Uterus (tissue), 2 donors: ENCODE measurements around the gene TRIM66.

ENCODE experiments used
- POLR2A ChIP-seq, 2 donors: fragments of 450-650 bp; IDR thresholded peaks; one replicate each; pipeline ENCODE4 v1.6.1; 2016; ENCODE audit warnings: antibody characterized with exemption in 2 of 2, mild to moderate bottlenecking in 1 of 2, moderate library complexity in 1 of 2
- TF ChIP-seq, protein P1 (sequence below), 4 experiments: fragments of 200-600 bp in 2 of 4; fragments of 450-650 bp in 2 of 4; sonication (generic) in 2 of 4; IDR thresholded peaks; one replicate each; pipeline ENCODE4 v1.5.1; 2016 to 2019; ENCODE audit warnings: antibody characterized with exemption in 4 of 4, mild to moderate bottlenecking in 2 of 4, moderate library complexity in 1 of 4

DNA sequence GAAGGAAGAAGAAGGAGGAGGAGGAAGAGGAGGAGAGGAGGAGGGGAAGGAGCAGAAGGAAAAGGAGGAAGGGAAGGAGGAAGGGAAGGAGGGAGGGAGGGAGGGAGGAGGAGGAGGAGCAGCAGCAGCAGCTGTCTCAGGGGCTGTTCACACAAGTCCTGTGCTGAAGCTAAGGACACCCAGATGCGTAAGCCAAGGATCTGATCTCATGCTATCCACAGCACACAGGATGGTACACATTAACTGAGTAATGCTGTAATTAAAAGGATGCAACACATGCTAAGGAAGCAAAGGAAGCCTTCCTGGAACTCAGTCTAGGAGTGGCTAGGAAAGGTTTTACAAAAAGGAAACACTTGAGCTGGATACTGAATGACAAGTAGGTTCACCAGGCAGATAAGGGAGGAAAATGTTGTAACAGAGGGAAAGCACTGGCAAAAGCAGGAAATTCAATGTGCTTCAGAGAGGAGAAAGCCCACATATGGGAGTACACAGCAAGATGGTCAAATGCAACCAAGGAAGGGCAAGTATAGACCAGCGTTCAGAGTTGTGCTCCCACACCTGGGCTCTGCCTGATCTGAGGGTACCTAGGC lies 32.0 kb downstream of the TRIM66 start:
- TF ChIP-seq, protein P1, sequence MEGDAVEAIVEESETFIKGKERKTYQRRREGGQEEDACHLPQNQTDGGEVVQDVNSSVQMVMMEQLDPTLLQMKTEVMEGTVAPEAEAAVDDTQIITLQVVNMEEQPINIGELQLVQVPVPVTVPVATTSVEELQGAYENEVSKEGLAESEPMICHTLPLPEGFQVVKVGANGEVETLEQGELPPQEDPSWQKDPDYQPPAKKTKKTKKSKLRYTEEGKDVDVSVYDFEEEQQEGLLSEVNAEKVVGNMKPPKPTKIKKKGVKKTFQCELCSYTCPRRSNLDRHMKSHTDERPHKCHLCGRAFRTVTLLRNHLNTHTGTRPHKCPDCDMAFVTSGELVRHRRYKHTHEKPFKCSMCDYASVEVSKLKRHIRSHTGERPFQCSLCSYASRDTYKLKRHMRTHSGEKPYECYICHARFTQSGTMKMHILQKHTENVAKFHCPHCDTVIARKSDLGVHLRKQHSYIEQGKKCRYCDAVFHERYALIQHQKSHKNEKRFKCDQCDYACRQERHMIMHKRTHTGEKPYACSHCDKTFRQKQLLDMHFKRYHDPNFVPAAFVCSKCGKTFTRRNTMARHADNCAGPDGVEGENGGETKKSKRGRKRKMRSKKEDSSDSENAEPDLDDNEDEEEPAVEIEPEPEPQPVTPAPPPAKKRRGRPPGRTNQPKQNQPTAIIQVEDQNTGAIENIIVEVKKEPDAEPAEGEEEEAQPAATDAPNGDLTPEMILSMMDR (IDR thresholded peaks at IDR 0.05) = no peak
- no peak for TF ChIP-seq POLR2A (IDR thresholded peaks at IDR 0.05)
